K562 (cell line): ENCODE results near the gene ACTR3C. TPM values are rescaled to one million over a fixed set of nuclear protein-coding genes. Genes with fewer than 3 reads are reported as not detected.

ENCODE experiments used
- ATAC-seq: fragments of 200-7000 bp; cut with Tn5 transposase; 3 replicates; pipeline ENCODE4 v1.9.1; 2020; ENCODE audit warnings: moderate library complexity
- BruUV-seq: library from RNA; stranded (reverse); fragments of 400-500 nt; replicated peaks from 2 replicates; lab custom pipeline; 2021; lab: Mats Ljungman, UMichigan
- CTCF ChIA-PET: fragments of 300-600 bp; formaldehyde crosslinking; extraction: SDS; loops from one replicate; lab custom pipeline; 2021; ENCODE audit warnings: low intra/inter-chr PET ratio; lab: Yijun Ruan, JAX
- POLR2A ChIA-PET: fragments of 300-600, 350-650 bp; sonication (Branson Sonifier 250); formaldehyde crosslinking; extraction: SDS; loops from one replicate; lab custom pipeline; 2021; ENCODE audit warnings: antibody characterized with exemption, inconsistent platforms; lab: Yijun Ruan, JAX
- DNase-seq, 4 experiments: peaks; one replicate each; pipeline versions ENCODE4 v3.0.0 to v3.0.0-alpha.2; 2011 to 2018; ENCODE audit warnings: low spot score in 3 of 4, mixed read lengths in 3 of 4; ENCODE audit errors: extremely low read depth in 1 of 4
- FAIRE-seq: peaks from 2 replicates; lab custom pipeline; 2011; peaks lifted over from hg19 to GRCh38; lab: Jason Lieb, UNC
- H2AFZ ChIP-seq: 2 replicates; pipeline ENCODE4 v1.6.0; 2011; ENCODE audit warnings: low read depth, low read length, control low read depth, inconsistent platforms
- H3K27ac ChIP-seq: fragments of 200-600 bp; 3 replicates; pipeline ENCODE4 v1.8.0; 2011; ENCODE audit warnings: low read depth, mild to moderate bottlenecking, control low read depth, inconsistent platforms, low read length, moderate library complexity, mixed read lengths; ENCODE audit errors: extremely low read depth
- H3K27me3 ChIP-seq, 2 experiments: fragments of 300-600 bp in 1 of 2; 2 replicates in 1 of 2; 3 replicates in 1 of 2; pipeline versions ENCODE4 v1.6.0 to v1.8.0; 2011; ENCODE audit warnings: inconsistent platforms in 2 of 2, low read length in 2 of 2, mild to moderate bottlenecking in 1 of 2, mixed read lengths in 1 of 2, moderate library complexity in 1 of 2; ENCODE audit not compliant: control insufficient read depth in 2 of 2, insufficient read depth in 2 of 2
- H3K36me3 ChIP-seq: fragments of 300-600 bp; 3 replicates; pipeline ENCODE4 v1.8.0; 2011; ENCODE audit warnings: mild to moderate bottlenecking, low read length, inconsistent platforms; ENCODE audit not compliant: control insufficient read depth, insufficient read depth
- H3K4me1 ChIP-seq, 2 experiments: fragments of 200-600 bp in 1 of 2; replicated peaks in 1 of 2; 2 replicates in 1 of 2; 3 replicates in 1 of 2; pipeline versions ENCODE4 v1.5.1 to v1.8.0; 2011; ENCODE audit warnings: inconsistent platforms in 2 of 2, low read length in 2 of 2, mild to moderate bottlenecking in 1 of 2, mixed read lengths in 1 of 2, moderate library complexity in 1 of 2; ENCODE audit not compliant: control insufficient read depth in 2 of 2, insufficient read depth in 2 of 2
- H3K4me2 ChIP-seq: 2 replicates; pipeline ENCODE4 v1.6.1; 2011; ENCODE audit warnings: low read length, control low read depth, inconsistent platforms, mixed read lengths; ENCODE audit not compliant: insufficient read depth
- H3K4me3 ChIP-seq: fragments of 200-600 bp; sonication (generic), shearing (Covaris generic); 2 replicates; pipeline ENCODE4 v1.5.1; 2016; ENCODE audit warnings: control low read depth, inconsistent platforms
- H3K79me2 ChIP-seq: fragments of 200-600 bp; 3 replicates; pipeline ENCODE4 v1.8.0; 2011; ENCODE audit warnings: low read length, inconsistent platforms; ENCODE audit not compliant: control insufficient read depth, insufficient read depth
- H3K9ac ChIP-seq, 2 experiments: 2 replicates each; pipeline versions ENCODE4 v1.6.0 to v1.6.1; 2011; ENCODE audit warnings: low read depth in 2 of 2, low read length in 2 of 2, control low read depth in 1 of 2, inconsistent platforms in 1 of 2, mild to moderate bottlenecking in 1 of 2, mixed read lengths in 1 of 2; ENCODE audit not compliant: insufficient read depth in 1 of 2
- H3K9me1 ChIP-seq: one replicate; pipeline ENCODE4 v1.6.0; 2011; ENCODE audit warnings: inconsistent platforms, mild to moderate bottlenecking, low read length, moderate library complexity; ENCODE audit not compliant: control insufficient read depth, insufficient read depth
- H3K9me3 ChIP-seq: replicated peaks from 2 replicates; pipeline ENCODE4 v1.5.1; 2011; ENCODE audit warnings: low read depth, low read length, inconsistent platforms; ENCODE audit not compliant: control insufficient read depth, insufficient read depth
- H4K20me1 ChIP-seq: replicated peaks from 2 replicates; pipeline ENCODE4 v1.6.1; 2011; ENCODE audit warnings: low read length, inconsistent platforms, mixed read lengths; ENCODE audit not compliant: control insufficient read depth, insufficient read depth
- ARHGAP35 ChIP-seq: fragments of 450-650 bp; IDR thresholded peaks from 2 replicates; pipeline ENCODE4 v1.6.1; 2018; ENCODE audit not compliant: partially characterized antibody
- ARNT ChIP-seq, 2 experiments: fragments of 450-650 bp; IDR thresholded peaks; 2 replicates each; pipeline ENCODE4 v1.6.1; 2016; ENCODE audit warnings: mild to moderate bottlenecking in 1 of 2
- BRD9 ChIP-seq: fragments of 450-650 bp; IDR thresholded peaks from 2 replicates; pipeline ENCODE4 v1.6.1; 2018; ENCODE audit warnings: low read depth; ENCODE audit not compliant: partially characterized antibody
- CC2D1A ChIP-seq: fragments of 450-650 bp; IDR thresholded peaks from 2 replicates; pipeline ENCODE4 v1.6.1; 2017; ENCODE audit warnings: mild to moderate bottlenecking
- GABPB1 ChIP-seq: sonication (generic); formaldehyde crosslinking; IDR thresholded peaks from 2 replicates; pipeline ENCODE4 v1.8.0; 2022; ENCODE audit warnings: mild to moderate bottlenecking, missing genetic modification reagents
- HDAC1 ChIP-seq, 2 experiments: fragments of 450-650 bp; IDR thresholded peaks; 2 replicates each; pipeline ENCODE4 v1.6.1; 2016 to 2017; ENCODE audit warnings: inconsistent platforms in 1 of 2, mild to moderate bottlenecking in 1 of 2, moderate library complexity in 1 of 2
- MCM7 ChIP-seq, 2 experiments: fragments of 450-650 bp; IDR thresholded peaks; 2 replicates each; pipeline ENCODE4 v1.6.1; 2016 to 2018
- NCOA4 ChIP-seq: fragments of 450-650 bp; IDR thresholded peaks from 2 replicates; pipeline ENCODE4 v1.6.1; 2018; ENCODE audit warnings: mild to moderate bottlenecking; ENCODE audit not compliant: partially characterized antibody
- OTX1 ChIP-seq: fragments of 450-650 bp; formaldehyde crosslinking; IDR thresholded peaks from 2 replicates; pipeline ENCODE4 v1.4.0; 2022; ENCODE audit warnings: mild to moderate bottlenecking
- PHTF2 ChIP-seq: fragments of 250-450 bp; sonication (Bioruptor Pico); IDR thresholded peaks from 2 replicates; pipeline ENCODE4 v1.5.0; 2021; ENCODE audit warnings: mild to moderate bottlenecking
- SMARCA5 ChIP-seq: fragments of 450-650 bp; IDR thresholded peaks from 2 replicates; pipeline ENCODE4 v1.6.1; 2016
- TRIM24 ChIP-seq, 2 experiments: fragments of 450-650 bp; IDR thresholded peaks; 2 replicates each; pipeline ENCODE4 v1.6.1; 2016
- ZC3H8 ChIP-seq: fragments of 450-650 bp; IDR thresholded peaks from 2 replicates; pipeline ENCODE4 v1.6.1; 2017
- ZNF24 ChIP-seq: fragments of 450-650 bp; IDR thresholded peaks from 2 replicates; pipeline ENCODE4 v1.6.1; 2016
- ZNF717 ChIP-seq: fragments of 250-450 bp; sonication (Bioruptor Pico); IDR thresholded peaks from 2 replicates; pipeline ENCODE4 v1.5.0; 2021
- WGBS: fragments of 100-300 bp; shearing (Covaris generic); methylation state at CpG from one replicate; pipeline ENCODE4 v1.1.6; 2016; ENCODE audit warnings: low coverage, mixed read lengths; ENCODE audit not compliant: insufficient coverage; ENCODE audit errors: missing lambda C conversion rate; 5-methylcytosine and 5-hydroxymethylcytosine counted together
- in situ Hi-C: fragments of 300-500 bp; cut with MboI; formaldehyde crosslinking; loops from 4 replicates; pipeline ENCODE4 v1.15.0; 2018; ENCODE audit warnings: inconsistent platforms, mixed read lengths
- intact Hi-C: fragments of 100-400 bp; cut with micrococcal nuclease; formaldehyde crosslinking; loops from 2 replicates; pipeline ENCODE4 v1.14.2; 2022
- polyA plus RNA-seq, 8 experiments: library from polyadenylated mRNA; depleted of rRNA in 4 of 8; stranded (reverse) in 5 of 8; unstranded in 3 of 8; fragments of >200 nt; fragmentation: Nextera tagmentation in 2 of 8; fragmentation: Illumina TruSeq in 1 of 8; extraction: Ambion mirVana in 2 of 8; extraction: Trizol in 1 of 8; gene quantifications; 2 replicates each; pipeline versions ENCODE4 v1.2.1 to v1.2.3, GENCODE V29; 2011 to 2014; ENCODE audit warnings: inconsistent platforms in 1 of 8, missing spikeins in 1 of 8
- total RNA-seq, 7 experiments: library from RNA; depleted of rRNA in 6 of 7; stranded (reverse); fragments of >200 nt in 6 of 7; fragmentation: Illumina TruSeq in 2 of 7; extraction: Trizol in 2 of 7; gene quantifications; 2 replicates each; pipeline versions ENCODE4 v1.2.1 to v1.2.3, GENCODE V29; 2011 to 2021; ENCODE audit warnings: low replicate concordance in 1 of 7
- TF ChIP-seq, protein P1 (sequence below): fragments of 450-650 bp; formaldehyde crosslinking; conservative IDR thresholded peaks from 2 replicates; pipeline ENCODE4 v1.4.0; 2022; ENCODE audit warnings: mild to moderate bottlenecking, missing genetic modification characterization
- TF ChIP-seq, protein P2 (sequence below): fragments of 450-650 bp; IDR thresholded peaks from 2 replicates; pipeline ENCODE4 v1.6.1; 2018; ENCODE audit warnings: mild to moderate bottlenecking, low read depth; ENCODE audit not compliant: partially characterized antibody
- TF ChIP-seq, protein P3 (sequence below): IDR thresholded peaks from 2 replicates; pipeline ENCODE4 v1.6.1; 2016; ENCODE audit warnings: missing genetic modification characterization, missing compliant biosample characterization
- TF ChIP-seq, protein P4 (sequence below): fragments of 450-650 bp; formaldehyde crosslinking; IDR thresholded peaks from 2 replicates; pipeline ENCODE4 v1.4.0; 2022; ENCODE audit warnings: missing genetic modification characterization

The ACTR3C gene
- total and polyA plus RNA-seq, 9 of the 15 experiments (the other 6 are each of a cell fraction or from before 2014, with no cell fraction given), result 9.0 to 35.4 (median 13.3) TPM

DNA sequence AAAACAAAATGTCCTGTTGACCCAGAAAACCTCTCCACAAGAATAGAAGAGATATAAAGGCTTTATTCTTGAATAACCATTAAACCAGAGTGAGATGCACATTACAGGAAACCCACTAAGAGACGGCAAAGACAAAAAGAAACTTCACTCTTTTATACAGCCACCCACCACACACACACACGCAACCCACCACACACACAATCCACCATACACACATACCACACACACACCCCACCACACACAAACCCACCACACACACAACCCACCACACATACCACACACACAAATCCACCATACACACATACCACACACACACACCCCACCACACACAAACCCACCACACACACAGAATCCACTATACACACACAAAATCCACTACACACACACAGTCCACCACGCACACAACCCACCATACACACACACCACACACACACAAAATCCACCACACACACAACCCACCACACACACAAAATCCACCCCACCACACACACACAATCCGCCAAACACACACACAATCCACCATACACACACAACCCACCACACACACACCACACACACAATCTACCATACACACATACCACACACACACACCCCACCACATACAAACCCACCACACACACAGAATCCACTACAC is 35.8 kb upstream of the ACTR3C start:
- Histone ChIP-seq H3K9ac (no peak overlapping the region), H4K20me1 (no peaks in the 10 kb centered on the region), H3K27ac (no peak overlapping the region), H3K79me2 (no peaks in the 10 kb centered on the region), H2AFZ (no peak overlapping the region), H3K4me2 (no peak overlapping the region), H3K4me3 (no peak overlapping the region), H3K4me1 (peaks cover 33 to 34% of the 10 kb centered on the region in 2 experiments; a peak in 4 of 5 replicates), H3K36me3 (no peaks in the 10 kb centered on the region), H3K27me3 (no peaks in the 10 kb centered on the region; a peak in 1 of 5 replicates), H3K9me3 (no peaks in the 10 kb centered on the region), H3K9me1 (peaks cover 5% of the 10 kb centered on the region)
- no TSS peak for BruUV-seq
- intact Hi-C loops, result loop anchor here (10.0 kb wide), 1 partner anchor 396 kb away; no protein-coding TSS in a partner anchor
- 76% methylated on average over 4 of the region's 4 CpGs for WGBS
- POLR2A ChIA-PET, result interaction anchor here (0.6 to 1.2 kb wide), 3 partner anchors 9 to 27 kb away, joined by 3 to 9 read pairs (median 3); partner anchors contain the start of gene REPIN1
- ATAC-seq, result no peak
- CTCF ChIA-PET, result no interaction called here
- in situ Hi-C loops, result no loop called here
- peak; percentile 69 for FAIRE-seq
- no peak for DNase-seq
- peak in 1 of 2 experiments; percentile 71; a peak in 1 of 4 replicates for TF ChIP-seq MCM7 (IDR thresholded peaks at IDR 0.05)
- no peak for TF ChIP-seq ZNF24
- no peak for TF ChIP-seq ZNF717 (CRISPR knock-in tag)
- TF ChIP-seq SMARCA5, result peak; percentile 48; the same call in 1 of the 2 replicates
- no peak for TF ChIP-seq GABPB1 (CRISPR knock-in tag)
- 0 out of 2 replicates have a peak, but pooled peaks have one; percentile 13 for TF ChIP-seq CC2D1A
- peak; percentile 59; the same call in 1 of the 2 replicates for TF ChIP-seq OTX1
- TF ChIP-seq BRD9, result no peak
- TF ChIP-seq PHTF2 (CRISPR knock-in tag), result no peak
- TF ChIP-seq, protein P1, sequence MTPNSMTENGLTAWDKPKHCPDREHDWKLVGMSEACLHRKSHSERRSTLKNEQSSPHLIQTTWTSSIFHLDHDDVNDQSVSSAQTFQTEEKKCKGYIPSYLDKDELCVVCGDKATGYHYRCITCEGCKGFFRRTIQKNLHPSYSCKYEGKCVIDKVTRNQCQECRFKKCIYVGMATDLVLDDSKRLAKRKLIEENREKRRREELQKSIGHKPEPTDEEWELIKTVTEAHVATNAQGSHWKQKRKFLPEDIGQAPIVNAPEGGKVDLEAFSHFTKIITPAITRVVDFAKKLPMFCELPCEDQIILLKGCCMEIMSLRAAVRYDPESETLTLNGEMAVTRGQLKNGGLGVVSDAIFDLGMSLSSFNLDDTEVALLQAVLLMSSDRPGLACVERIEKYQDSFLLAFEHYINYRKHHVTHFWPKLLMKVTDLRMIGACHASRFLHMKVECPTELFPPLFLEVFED (CRISPR knock-in tag), result peak; percentile 67; the same call in 1 of the 2 replicates
- TF ChIP-seq, protein P2, sequence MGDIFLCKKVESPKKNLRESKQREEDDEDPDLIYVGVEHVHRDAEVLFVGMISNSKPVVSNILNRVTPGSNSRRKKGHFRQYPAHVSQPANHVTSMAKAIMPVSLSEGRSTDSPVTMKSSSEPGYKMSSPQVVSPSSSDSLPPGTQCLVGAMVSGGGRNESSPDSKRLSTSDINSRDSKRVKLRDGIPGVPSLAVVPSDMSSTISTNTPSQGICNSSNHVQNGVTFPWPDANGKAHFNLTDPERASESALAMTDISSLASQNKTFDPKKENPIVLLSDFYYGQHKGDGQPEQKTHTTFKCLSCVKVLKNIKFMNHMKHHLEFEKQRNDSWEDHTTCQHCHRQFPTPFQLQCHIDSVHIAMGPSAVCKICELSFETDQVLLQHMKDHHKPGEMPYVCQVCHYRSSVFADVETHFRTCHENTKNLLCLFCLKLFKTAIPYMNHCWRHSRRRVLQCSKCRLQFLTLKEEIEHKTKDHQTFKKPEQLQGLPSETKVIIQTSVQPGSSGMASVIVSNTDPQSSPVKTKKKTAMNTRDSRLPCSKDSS, result peak; percentile 63
- TF ChIP-seq, protein P3, sequence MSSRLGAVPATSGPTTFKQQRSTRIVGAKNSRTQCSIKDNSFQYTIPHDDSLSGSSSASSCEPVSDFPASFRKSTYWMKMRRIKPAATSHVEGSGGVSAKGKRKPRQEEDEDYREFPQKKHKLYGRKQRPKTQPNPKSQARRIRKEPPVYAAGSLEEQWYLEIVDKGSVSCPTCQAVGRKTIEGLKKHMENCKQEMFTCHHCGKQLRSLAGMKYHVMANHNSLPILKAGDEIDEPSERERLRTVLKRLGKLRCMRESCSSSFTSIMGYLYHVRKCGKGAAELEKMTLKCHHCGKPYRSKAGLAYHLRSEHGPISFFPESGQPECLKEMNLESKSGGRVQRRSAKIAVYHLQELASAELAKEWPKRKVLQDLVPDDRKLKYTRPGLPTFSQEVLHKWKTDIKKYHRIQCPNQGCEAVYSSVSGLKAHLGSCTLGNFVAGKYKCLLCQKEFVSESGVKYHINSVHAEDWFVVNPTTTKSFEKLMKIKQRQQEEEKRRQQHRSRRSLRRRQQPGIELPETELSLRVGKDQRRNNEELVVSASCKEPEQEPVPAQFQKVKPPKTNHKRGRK (tag), result no peak
- TF ChIP-seq, protein P4, sequence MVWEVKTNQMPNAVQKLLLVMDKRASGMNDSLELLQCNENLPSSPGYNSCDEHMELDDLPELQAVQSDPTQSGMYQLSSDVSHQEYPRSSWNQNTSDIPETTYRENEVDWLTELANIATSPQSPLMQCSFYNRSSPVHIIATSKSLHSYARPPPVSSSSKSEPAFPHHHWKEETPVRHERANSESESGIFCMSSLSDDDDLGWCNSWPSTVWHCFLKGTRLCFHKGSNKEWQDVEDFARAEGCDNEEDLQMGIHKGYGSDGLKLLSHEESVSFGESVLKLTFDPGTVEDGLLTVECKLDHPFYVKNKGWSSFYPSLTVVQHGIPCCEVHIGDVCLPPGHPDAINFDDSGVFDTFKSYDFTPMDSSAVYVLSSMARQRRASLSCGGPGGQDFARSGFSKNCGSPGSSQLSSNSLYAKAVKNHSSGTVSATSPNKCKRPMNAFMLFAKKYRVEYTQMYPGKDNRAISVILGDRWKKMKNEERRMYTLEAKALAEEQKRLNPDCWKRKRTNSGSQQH (CRISPR knock-in tag), result peak; percentile 20; the same call in 1 of the 2 replicates
- peak in 1 of 2 experiments; percentile 53; a peak in 1 of 4 replicates for TF ChIP-seq TRIM24 (IDR thresholded peaks at IDR 0.05)
- 0 out of 2 replicates have a peak, but pooled peaks have one; percentile 76 for TF ChIP-seq ZC3H8
- peak in 1 of 2 experiments; percentile 26; a peak in 2 of 4 replicates for TF ChIP-seq HDAC1 (IDR thresholded peaks at IDR 0.05)
- peak in 1 of 2 experiments; percentile 49; a peak in 1 of 4 replicates for TF ChIP-seq ARNT (IDR thresholded peaks at IDR 0.05)
- TF ChIP-seq NCOA4, result peak; percentile 72
- TF ChIP-seq ARHGAP35, result peak; percentile 59
